GM23248 (cell line): Measurements from ENCODE around the gene PTPRF.

Experiments used
- EZH2 ChIP-seq: fragments of 200-600 bp; sonication (generic); IDR thresholded peaks from 2 replicates; pipeline ENCODE4 v1.6.1; 2018; ENCODE audit warnings: antibody characterized with exemption, mild to moderate bottlenecking; ENCODE audit not compliant: insufficient read depth, poor library complexity, severe bottlenecking
- EZH2phosphoT487 ChIP-seq: fragments of 200-600 bp; sonication (generic); IDR thresholded peaks from 2 replicates; pipeline ENCODE4 v1.6.1; 2018; ENCODE audit warnings: antibody characterized with exemption, moderate library complexity, mild to moderate bottlenecking, low read depth; ENCODE audit not compliant: insufficient read depth

- TF ChIP-seq EZH2 (no peak), EZH2phosphoT487 (no peak)
Observed at GRCh38 chr1:43545695-43546387, 15.2 kb downstream of the PTPRF start.
